GM21737 (cell line): ENCODE results near the gene DNAJC7.

Experiments used
- ATAC-seq: cut with Tn5 transposase; IDR thresholded peaks from one replicate; pipeline ENCODE4 v1.9.1; 2021; ENCODE audit warnings: mild to moderate bottlenecking, moderate library complexity; ENCODE audit not compliant: unreplicated experiment

DNAJC7 gene

GRCh38 chr17:42016941-42017865 lies at the start of gene DNAJC7:
DNAJC7 (minus strand) TSS chr17:42017439; CDS start chr17:42017416, 23 bp downstream.
- peak; percentile 81 for ATAC-seq

- ATAC-seq = no peak
Measured at GRCh38 chr17:42065201-42065600, 48.0 kb upstream of the DNAJC7 start.

GRCh38 chr17:42062681-42063080 lies 45.4 kb upstream of the DNAJC7 start:
- ATAC-seq = no peak

- ATAC-seq = no peak
Measured at GRCh38 chr17:42061646-42062487, 44.6 kb upstream of the DNAJC7 start.

- no peak for ATAC-seq
Measured at GRCh38 chr17:42060231-42060630, 43.0 kb upstream of the DNAJC7 start.

GRCh38 chr17:42059815-42060214 lies 42.6 kb upstream of the DNAJC7 start:
- no peak for ATAC-seq

- ATAC-seq = no peak
Measured at GRCh38 chr17:42058063-42058462, 40.8 kb upstream of the DNAJC7 start.

- ATAC-seq = no peak
Measured at GRCh38 chr17:42056635-42057034, 39.4 kb upstream of the DNAJC7 start.

- no peak for ATAC-seq
Measured at GRCh38 chr17:42055496-42055895, 38.3 kb upstream of the DNAJC7 start.

GRCh38 chr17:42055027-42055426 lies 37.8 kb upstream of the DNAJC7 start:
- no peak for ATAC-seq

GRCh38 chr17:42053731-42054500 lies 36.7 kb upstream of the DNAJC7 start:
- ATAC-seq = no peak

- ATAC-seq = no peak
Measured at GRCh38 chr17:42052346-42052877, 35.2 kb upstream of the DNAJC7 start.

- ATAC-seq = no peak
Measured at GRCh38 chr17:42051645-42052044, 34.4 kb upstream of the DNAJC7 start.

- no peak for ATAC-seq
Measured at GRCh38 chr17:42051013-42051400, 33.8 kb upstream of the DNAJC7 start.

- no peak for ATAC-seq
Measured at GRCh38 chr17:42050393-42051012, 33.3 kb upstream of the DNAJC7 start, which contains the start of gene C17orf113. C17orf113 (minus strand) TSS chr17:42050601; CDS start chr17:42043376, 7,225 bp downstream.

GRCh38 chr17:42049834-42050392 lies 32.7 kb upstream of the DNAJC7 start:
- no peak for ATAC-seq

- no peak for ATAC-seq
Measured at GRCh38 chr17:42047343-42047742, 30.1 kb upstream of the DNAJC7 start.

- ATAC-seq = no peak
Measured at GRCh38 chr17:42045719-42046118, 28.5 kb upstream of the DNAJC7 start.

GRCh38 chr17:42042598-42043319 lies 25.5 kb upstream of the DNAJC7 start:
- no peak for ATAC-seq
